HG02610 (cell line): ENCODE measurements around the gene ERF.
A peak's percentile ranks its signal among the peaks of the same experiment; 100 is the strongest.
"Not testable (repeated sequence)": the region's sequence is repeated elsewhere in the genome, so short reads cannot be mapped to it uniquely, and the experiment has no call there.

Source experiments
- ATAC-seq: cut with Tn5 transposase; IDR thresholded peaks from one replicate; pipeline ENCODE4 v1.9.1; 2021; ENCODE audit warnings: mild to moderate bottlenecking, moderate library complexity; ENCODE audit not compliant: unreplicated experiment

Gene ERF

GRCh38 chr19:42275517-42275916, 20.6 kb upstream of the ERF start:
- no peak for ATAC-seq

DNA sequence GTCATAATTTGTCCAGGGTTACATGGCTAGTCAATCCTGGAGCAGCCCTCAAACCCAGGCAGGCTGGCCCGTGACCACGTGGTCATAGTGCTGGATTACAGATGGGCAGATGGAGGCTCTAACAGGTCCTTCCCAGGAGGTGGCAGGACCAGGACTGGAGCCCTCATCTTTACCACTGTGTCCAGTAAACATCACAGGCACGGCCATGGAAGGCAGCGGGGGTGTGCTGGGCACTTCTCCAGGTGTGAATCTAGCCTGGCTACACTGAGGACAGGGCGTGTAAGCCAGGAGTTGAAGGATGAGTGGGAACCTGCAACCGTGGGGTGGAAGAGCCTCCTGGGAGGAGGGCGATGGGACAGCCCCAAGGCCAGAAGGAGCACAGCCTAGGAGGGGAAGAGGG, 20.2 kb upstream of the ERF start:
- ATAC-seq, result no peak

DNA sequence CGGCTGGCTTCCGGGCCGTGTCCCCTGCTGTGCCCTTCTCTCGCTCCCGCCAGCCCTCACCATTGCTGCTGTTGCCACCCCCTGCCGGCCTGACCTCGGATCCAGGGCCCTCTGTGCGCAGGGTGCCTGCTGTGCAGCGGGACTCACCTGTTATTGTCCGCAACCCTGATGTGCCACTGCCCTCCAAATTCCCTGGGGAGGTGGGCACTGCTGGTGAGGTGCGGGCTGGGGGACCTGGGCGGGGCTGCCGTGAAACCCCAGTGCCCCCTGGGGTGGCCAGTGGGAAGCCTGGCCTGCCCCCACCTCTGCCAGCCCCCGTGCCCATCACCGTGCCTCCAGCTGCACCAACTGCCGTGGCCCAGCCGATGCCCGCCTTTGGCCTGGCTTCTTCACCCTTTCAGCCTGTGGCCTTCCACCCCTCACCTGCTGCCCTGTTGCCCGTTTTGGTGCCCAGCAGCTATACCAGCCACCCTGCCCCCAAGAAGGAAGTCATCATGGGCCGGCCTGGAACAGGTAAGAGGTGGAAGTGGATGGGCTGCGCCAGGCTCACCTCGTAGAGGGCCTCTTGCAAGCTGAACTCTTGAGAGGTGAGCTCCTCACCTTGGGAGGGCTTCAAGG, 19.2 kb upstream of the ERF start:
- no peak for ATAC-seq

- ATAC-seq, result no peak
Measured at GRCh38 chr19:42273407-42274064, 18.6 kb upstream of the ERF start.

GRCh38 chr19:42272989-42273406, 18.1 kb upstream of the ERF start:
- ATAC-seq, result no peak

- ATAC-seq, result no peak
Measured at GRCh38 chr19:42272535-42272897, 17.6 kb upstream of the ERF start.

- ATAC-seq, result no peak
Measured at GRCh38 chr19:42271861-42272534, 17.1 kb upstream of the ERF start.

- no peak for ATAC-seq
Measured at GRCh38 chr19:42271045-42271419, 16.1 kb upstream of the ERF start.

- ATAC-seq, result no peak
Measured at GRCh38 chr19:42270346-42271044, 15.6 kb upstream of the ERF start.

- no peak for ATAC-seq
Measured at GRCh38 chr19:42269478-42270345, 14.8 kb upstream of the ERF start.

GRCh38 chr19:42268704-42269477, 14.0 kb upstream of the ERF start, which contains the start of gene CIC:
TSS of gene CIC (plus strand) at chr19:42269252. CDS start at chr19:42271784, 2,532 bp downstream.
- ATAC-seq, result peak; percentile 80

DNA sequence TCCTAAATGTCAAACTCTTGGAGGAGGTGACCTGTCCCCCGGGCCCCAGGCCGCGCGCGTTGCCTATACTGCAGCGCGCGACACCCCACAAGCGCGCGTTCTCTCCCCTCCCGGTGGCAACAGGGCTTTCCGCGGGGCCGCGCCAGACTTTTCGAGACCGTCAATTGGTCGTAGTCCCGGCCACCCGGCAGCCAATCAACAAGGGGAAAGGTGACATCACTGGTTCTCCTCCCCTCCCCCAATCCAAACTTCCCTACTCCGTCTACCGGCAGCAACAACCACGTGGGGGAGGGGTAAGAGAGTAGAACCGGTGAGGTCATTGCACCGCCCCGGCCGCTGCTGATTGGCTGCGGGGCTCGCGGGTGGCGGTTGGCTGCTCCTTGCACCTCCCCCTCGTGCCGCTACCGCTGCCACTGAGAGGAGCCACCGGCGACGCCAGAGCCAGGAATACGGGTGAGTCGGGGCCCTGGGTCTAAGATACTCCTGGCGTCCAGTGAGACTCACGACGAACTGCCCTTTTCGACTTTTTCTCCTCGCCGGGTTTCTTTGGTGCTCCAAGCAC, 13.3 kb upstream of the ERF start:
- ATAC-seq, result peak; percentile 55

GRCh38 chr19:42267644-42268141, 12.8 kb upstream of the ERF start:
- no peak for ATAC-seq

- ATAC-seq, result not testable (repeated sequence)
Measured at GRCh38 chr19:42266928-42267603, 12.1 kb upstream of the ERF start.

DNA sequence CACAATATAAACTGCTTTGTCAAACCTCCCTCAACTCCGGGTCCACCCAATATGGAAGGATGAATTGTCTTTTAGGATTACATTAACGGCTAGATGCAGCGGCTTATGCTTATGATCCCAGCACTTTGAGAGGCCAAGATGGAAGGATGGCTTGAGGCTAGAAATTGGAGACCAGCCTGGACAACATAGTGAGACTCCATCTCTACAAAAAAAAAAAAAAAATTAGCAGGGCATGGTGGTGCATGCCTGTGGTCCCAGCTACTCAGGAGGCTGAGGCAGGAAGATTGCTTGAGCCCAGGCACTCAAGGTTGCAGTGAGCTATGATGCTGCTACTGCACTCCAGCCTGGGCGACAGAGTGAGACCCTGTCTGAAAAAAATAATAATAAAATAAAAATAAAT, 11.2 kb upstream of the ERF start:
- ATAC-seq, result not testable (repeated sequence)

DNA sequence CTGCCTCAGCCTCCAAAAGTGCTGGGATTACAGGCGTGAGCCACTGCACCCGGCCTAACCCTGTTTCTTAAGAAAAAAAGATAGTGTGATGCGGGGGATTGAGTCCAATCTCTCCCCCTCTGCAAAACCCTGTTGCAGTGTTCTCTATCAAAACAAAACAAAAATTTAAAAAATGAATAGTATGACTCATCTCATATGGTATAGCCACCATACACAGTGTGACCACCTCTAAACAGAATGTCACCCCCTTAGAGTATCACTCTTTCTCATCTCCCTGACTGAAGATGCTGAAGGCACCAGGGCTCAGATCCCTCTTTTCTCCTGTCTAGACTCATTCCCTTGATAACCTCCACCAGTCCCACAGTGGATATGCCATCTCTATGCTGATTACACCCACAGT, 6.8 kb upstream of the ERF start:
- no peak for ATAC-seq

GRCh38 chr19:42257842-42258241, 2.9 kb upstream of the ERF start:
- not testable (repeated sequence) for ATAC-seq

DNA sequence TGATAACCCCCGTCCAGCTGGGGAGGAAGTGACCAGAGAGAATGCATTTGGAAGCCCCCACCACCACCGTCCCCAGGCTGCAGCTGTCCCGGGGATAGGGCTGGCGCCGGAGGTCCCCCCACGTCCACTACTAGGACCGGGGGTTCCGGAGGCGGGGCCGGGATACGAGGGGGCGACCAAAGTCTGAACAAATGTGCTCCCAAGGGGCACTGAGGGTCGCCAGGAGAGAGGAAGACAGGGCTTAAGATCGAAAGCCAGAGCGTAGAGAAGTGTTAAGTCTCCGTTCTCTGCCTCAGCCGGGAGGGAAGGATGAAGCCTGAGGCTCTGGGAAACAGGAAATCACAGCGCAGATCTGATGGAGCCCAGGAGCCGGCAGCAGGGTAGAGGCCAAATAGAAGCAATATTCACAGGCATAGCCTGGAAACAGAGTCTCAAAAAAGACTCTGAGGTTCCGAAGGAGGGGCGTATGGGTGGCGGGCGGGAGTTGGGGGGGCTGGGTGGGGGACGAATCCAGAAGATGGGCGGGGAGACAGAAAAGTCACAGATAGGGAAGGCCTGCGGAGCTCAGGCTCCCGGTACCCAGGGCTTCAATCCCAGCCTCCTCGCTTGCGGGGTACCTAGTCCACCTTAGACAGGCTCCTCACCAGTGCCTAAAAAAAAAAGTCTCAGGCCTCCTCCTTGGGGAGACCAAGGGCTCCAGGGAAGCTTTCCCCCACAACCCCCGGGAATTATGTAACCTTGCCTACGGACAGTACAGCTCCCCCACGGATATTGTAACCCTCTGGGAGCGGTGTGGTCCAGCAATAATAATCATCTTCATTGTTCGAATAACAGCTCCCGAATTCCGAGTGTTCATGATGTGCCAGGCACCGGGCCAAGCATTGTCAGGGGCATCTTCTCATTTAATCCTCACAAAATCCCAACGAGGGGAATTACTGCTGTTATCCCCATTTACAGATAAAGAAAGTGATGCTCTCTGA, 1.1 kb upstream of the ERF start:
- no peak for ATAC-seq
